ENCODE data around the gene D2HGDH. TPM values are rescaled to one million over a fixed set of nuclear protein-coding genes. Genes with fewer than 3 reads are reported as not detected.
A peak's percentile ranks its signal among the peaks of the same experiment; 100 is the strongest.

Gene D2HGDH
- total RNA-seq, 1 donor from 2014 or later, result 14.5 TPM

DNA sequence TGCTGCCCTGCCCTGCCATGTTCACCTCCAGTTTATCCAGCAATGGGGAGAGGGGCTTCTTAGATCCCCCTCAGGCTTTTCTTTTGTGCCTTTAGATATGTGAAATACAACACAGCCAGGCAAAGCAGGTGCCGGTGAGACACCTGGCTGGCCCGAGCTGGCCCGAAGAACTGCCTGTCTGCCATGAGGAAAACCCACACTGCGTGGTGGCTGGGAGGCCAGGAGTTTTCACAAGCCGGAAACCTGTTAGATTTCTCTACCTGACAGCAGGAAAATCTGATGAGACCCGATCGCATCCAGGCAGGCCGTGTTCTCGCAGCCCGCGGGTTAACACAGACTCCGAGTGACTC is 36.5 kb downstream of the D2HGDH start:
- no peak for DNase-seq (ENCODE audit: low spot score)

DNA sequence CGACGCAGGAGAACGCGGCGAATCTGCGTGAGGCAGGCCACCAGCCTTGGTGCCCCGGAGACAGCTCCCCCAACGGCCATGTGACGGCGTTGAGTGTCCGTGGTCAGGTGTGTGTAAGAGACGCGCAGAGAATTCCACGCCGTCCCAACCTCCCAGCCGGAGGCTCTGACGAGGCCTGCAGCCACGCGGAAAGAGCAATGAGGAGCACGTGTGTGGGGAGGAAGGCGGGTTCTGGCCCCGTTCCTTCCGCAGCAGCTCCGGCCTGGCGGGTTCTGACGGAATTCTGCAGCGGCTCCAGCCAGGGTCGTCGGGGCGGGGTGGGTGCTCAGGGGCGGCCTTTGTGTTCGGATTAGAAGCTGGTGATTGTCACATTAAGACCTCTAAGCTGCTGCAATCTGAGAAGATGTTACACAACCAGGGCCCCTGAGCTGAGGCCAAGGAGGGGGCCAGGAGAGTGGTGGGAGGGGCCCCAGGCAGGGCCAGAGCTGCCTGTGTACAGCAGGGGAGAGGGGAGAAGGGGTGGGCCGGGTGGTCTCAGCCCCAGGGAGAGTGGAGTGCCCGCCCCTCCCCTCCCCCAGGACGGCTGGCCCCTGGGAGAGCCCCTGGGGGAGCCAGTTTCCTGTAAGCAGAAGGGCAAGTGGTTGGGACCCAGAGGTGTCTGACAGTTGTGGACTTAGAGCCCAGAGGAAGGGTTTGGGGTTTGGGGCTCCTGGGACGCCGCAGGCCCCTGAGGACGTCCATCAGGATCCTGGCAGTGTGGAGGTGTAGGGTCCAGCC is 37.0 kb downstream of the D2HGDH start:
- TF ChIP-seq, protein P1, sequence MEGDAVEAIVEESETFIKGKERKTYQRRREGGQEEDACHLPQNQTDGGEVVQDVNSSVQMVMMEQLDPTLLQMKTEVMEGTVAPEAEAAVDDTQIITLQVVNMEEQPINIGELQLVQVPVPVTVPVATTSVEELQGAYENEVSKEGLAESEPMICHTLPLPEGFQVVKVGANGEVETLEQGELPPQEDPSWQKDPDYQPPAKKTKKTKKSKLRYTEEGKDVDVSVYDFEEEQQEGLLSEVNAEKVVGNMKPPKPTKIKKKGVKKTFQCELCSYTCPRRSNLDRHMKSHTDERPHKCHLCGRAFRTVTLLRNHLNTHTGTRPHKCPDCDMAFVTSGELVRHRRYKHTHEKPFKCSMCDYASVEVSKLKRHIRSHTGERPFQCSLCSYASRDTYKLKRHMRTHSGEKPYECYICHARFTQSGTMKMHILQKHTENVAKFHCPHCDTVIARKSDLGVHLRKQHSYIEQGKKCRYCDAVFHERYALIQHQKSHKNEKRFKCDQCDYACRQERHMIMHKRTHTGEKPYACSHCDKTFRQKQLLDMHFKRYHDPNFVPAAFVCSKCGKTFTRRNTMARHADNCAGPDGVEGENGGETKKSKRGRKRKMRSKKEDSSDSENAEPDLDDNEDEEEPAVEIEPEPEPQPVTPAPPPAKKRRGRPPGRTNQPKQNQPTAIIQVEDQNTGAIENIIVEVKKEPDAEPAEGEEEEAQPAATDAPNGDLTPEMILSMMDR (IDR thresholded peaks at IDR 0.05), result no peak
- peak; percentile 76 for DNase-seq (ENCODE audit: low spot score)
- H3K27ac Mint-ChIP-seq (ENCODE audit: unreplicated experiment), result no peak overlapping the region
- no peaks in the 10 kb centered on the region for H3K36me3 Mint-ChIP-seq (ENCODE audit: low read depth)
- H3K27me3 Mint-ChIP-seq (ENCODE audit: low read depth), result no peaks in the 10 kb centered on the region
- no peaks in the 10 kb centered on the region for H3K9me3 Mint-ChIP-seq (ENCODE audit: low read depth)
- peaks cover 7% of the 10 kb centered on the region for H3K4me1 Mint-ChIP-seq (ENCODE audit: low read depth)
- no peak overlapping the region for H3K4me3 Mint-ChIP-seq (ENCODE audit: unreplicated experiment)

More for the DNA sequence above, 36.5 kb downstream of the D2HGDH start:
- Mint-ChIP-seq H3K36me3 (ENCODE audit: low read depth) (no peaks in the 10 kb centered on the region), H3K4me1 (ENCODE audit: low read depth) (peaks cover 7% of the 10 kb centered on the region), H3K27me3 (ENCODE audit: low read depth) (no peaks in the 10 kb centered on the region), H3K9me3 (ENCODE audit: low read depth) (no peaks in the 10 kb centered on the region), H3K4me3 (ENCODE audit: unreplicated experiment) (no peak overlapping the region), H3K27ac (ENCODE audit: unreplicated experiment) (no peak overlapping the region)
- TF ChIP-seq, protein P1 (IDR thresholded peaks at IDR 0.05), result no peak

DNA sequence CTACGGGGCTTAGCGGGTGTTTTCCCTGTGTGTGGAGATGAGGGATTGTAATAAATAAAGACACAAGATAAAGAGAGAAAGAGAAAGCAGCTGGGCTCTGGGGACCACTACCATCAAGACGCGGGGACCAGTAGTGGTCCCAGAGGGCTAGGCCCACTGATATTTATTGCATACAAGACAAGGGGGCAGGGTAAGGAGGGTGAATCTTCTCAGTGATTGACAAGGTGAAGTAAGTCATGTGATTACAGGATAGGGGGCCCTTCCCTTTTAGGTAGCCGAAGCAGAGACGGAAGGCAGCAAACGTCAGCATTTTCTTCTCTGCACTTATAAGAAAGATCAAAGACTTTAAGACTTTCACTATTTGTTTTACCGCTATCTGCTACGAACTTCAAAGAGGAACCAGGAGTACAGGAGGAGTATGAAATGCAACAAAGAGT is 37.7 kb downstream of the D2HGDH start:
- H3K9me3 Mint-ChIP-seq (ENCODE audit: low read depth), result no peaks in the 10 kb centered on the region
- H3K4me3 Mint-ChIP-seq (ENCODE audit: unreplicated experiment), result no peak overlapping the region
- TF ChIP-seq, protein P1 (IDR thresholded peaks at IDR 0.05), result no peak
- DNase-seq (ENCODE audit: low spot score), result no peak
- no peaks in the 10 kb centered on the region for H3K27me3 Mint-ChIP-seq (ENCODE audit: low read depth)
- no peak overlapping the region for H3K27ac Mint-ChIP-seq (ENCODE audit: unreplicated experiment)
- H3K4me1 Mint-ChIP-seq (ENCODE audit: low read depth), result peaks cover 7% of the 10 kb centered on the region
- no peaks in the 10 kb centered on the region for H3K36me3 Mint-ChIP-seq (ENCODE audit: low read depth)

DNA sequence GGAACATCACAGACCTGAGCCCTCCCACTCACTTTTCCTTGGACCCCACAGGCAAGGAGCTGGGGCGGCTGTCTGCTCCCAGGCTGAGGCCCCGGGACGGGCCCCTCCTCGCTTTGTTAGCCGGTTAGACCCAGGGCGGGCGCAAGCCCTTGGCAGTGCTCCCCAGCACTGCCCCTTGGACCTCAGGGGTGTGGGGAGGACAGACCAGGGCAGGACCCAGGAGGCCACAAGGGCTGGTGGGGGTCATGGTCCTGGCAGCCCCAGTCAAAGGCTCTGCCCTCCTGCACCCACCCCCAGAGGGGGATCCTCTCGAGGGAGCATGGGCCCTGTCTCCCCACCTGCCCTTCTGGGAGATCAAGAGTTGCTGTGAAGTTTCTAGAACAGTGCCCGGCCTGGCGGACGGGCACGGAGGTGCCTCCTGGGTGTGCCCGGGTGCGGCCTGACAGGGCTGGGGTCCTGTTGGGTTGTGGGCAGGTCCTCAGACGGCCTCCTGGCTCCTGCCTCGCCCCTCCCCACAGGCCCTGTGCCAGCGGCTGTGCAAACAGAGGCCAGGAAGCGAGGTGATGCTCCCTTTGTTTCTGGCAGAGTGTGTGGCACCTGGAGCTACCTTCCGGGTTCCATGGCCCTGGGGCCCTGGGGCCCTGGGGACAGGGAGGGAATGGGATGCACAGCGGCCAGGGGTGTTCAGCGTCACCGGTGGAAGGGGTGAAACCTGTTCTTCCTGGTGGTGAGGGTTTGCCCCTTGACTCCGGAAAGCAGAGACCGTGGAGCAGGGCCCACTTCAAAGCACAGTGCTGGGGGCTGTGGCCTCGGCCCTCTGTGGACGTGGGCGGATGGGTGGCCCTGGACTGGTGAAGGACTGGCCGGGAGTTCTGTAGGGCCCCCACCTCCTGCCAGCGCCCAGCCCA is 39.3 kb downstream of the D2HGDH start:
- peak; percentile 81 for DNase-seq (ENCODE audit: low spot score)
- H3K36me3 Mint-ChIP-seq (ENCODE audit: low read depth), result no peaks in the 10 kb centered on the region
- H3K27ac Mint-ChIP-seq (ENCODE audit: unreplicated experiment), result no peak overlapping the region
- no peaks in the 10 kb centered on the region for H3K9me3 Mint-ChIP-seq (ENCODE audit: low read depth)
- peaks cover 7% of the 10 kb centered on the region for H3K4me1 Mint-ChIP-seq (ENCODE audit: low read depth)
- H3K4me3 Mint-ChIP-seq (ENCODE audit: unreplicated experiment), result no peak overlapping the region
- H3K27me3 Mint-ChIP-seq (ENCODE audit: low read depth), result no peaks in the 10 kb centered on the region
- TF ChIP-seq, protein P1 (IDR thresholded peaks at IDR 0.05), result no peak
